ENCODE results near the gene APOA5. TPM values are rescaled to one million over a fixed set of nuclear protein-coding genes. Genes with fewer than 3 reads are reported as not detected.

APOA5 gene
- total and polyA plus RNA-seq, 2 of the 13 experiments (the other 11 are each of a cell fraction or from before 2014, with no cell fraction given) = 44.0 to 49.1 TPM

DNA sequence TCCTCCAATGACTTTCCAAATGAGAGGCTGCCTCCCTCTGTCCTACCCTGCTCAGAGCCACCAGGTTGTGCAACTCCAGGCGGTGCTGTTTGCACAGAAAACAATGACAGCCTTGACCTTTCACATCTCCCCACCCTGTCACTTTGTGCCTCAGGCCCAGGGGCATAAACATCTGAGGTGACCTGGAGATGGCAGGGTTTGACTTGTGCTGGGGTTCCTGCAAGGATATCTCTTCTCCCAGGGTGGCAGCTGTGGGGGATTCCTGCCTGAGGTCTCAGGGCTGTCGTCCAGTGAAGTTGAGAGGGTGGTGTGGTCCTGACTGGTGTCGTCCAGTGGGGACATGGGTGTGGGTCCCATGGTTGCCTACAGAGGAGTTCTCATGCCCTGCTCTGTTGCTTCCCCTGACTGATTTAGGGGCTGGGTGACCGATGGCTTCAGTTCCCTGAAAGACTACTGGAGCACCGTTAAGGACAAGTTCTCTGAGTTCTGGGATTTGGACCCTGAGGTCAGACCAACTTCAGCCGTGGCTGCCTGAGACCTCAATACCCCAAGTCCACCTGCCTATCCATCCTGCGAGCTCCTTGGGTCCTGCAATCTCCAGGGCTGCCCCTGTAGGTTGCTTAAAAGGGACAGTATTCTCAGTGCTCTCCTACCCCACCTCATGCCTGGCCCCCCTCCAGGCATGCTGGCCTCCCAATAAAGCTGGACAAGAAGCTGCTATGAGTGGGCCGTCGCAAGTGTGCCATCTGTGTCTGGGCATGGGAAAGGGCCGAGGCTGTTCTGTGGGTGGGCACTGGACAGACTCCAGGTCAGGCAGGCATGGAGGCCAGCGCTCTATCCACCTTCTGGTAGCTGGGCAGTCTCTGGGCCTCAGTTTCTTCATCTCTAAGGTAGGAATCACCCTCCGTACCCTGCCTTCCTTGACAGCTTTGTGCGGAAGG lies 40.9 kb upstream of the APOA5 start (continued):
- TF ChIP-seq, protein P1, sequence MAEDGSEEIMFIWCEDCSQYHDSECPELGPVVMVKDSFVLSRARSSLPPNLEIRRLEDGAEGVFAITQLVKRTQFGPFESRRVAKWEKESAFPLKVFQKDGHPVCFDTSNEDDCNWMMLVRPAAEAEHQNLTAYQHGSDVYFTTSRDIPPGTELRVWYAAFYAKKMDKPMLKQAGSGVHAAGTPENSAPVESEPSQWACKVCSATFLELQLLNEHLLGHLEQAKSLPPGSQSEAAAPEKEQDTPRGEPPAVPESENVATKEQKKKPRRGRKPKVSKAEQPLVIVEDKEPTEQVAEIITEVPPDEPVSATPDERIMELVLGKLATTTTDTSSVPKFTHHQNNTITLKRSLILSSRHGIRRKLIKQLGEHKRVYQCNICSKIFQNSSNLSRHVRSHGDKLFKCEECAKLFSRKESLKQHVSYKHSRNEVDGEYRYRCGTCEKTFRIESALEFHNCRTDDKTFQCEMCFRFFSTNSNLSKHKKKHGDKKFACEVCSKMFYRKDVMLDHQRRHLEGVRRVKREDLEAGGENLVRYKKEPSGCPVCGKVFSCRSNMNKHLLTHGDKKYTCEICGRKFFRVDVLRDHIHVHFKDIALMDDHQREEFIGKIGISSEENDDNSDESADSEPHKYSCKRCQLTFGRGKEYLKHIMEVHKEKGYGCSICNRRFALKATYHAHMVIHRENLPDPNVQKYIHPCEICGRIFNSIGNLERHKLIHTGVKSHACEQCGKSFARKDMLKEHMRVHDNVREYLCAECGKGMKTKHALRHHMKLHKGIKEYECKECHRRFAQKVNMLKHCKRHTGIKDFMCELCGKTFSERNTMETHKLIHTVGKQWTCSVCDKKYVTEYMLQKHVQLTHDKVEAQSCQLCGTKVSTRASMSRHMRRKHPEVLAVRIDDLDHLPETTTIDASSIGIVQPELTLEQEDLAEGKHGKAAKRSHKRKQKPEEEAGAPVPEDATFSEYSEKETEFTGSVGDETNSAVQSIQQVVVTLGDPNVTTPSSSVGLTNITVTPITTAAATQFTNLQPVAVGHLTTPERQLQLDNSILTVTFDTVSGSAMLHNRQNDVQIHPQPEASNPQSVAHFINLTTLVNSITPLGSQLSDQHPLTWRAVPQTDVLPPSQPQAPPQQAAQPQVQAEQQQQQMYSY (CRISPR knock-in tag; IDR thresholded peaks at IDR 0.05) = no peak
- TF ChIP-seq MED1 (CRISPR knock-in tag; IDR thresholded peaks at IDR 0.05) (peak; percentile 99), GZF1 (CRISPR knock-in tag; IDR thresholded peaks at IDR 0.05) (no peak), KDM5B (CRISPR knock-in tag; IDR thresholded peaks at IDR 0.05; ENCODE audit: borderline replicate concordance) (no peak; the same call in 1 of the 2 replicates), ZNF850 (CRISPR knock-in tag; conservative IDR thresholded peaks at IDR 0.05) (no peak), ZNF180 (CRISPR knock-in tag; IDR thresholded peaks at IDR 0.05; ENCODE audit: borderline replicate concordance, low read depth) (no peak), HOXA3 (CRISPR knock-in tag; IDR thresholded peaks at IDR 0.05) (peak; percentile 92), NR2F1 (CRISPR knock-in tag; IDR thresholded peaks at IDR 0.05) (peak; percentile 99 to 100), MXI1 (IDR thresholded peaks at IDR 0.05; ENCODE audit: borderline replicate concordance, low read depth, low read length) (peak; percentile 67; the same call in 1 of the 3 replicates), ZNF776 (CRISPR knock-in tag; IDR thresholded peaks at IDR 0.05) (no peak), ZNF615 (CRISPR knock-in tag; IDR thresholded peaks at IDR 0.05; ENCODE audit: borderline replicate concordance) (no peak), KMT2B (CRISPR knock-in tag; IDR thresholded peaks at IDR 0.05) (no peak), RFXAP (CRISPR knock-in tag; IDR thresholded peaks at IDR 0.05; ENCODE audit: borderline replicate concordance) (peak; percentile 89; the same call in 1 of the 2 replicates), ZNF30 (CRISPR knock-in tag; IDR thresholded peaks at IDR 0.05) (no peak)
- TF ChIP-seq, protein P2, sequence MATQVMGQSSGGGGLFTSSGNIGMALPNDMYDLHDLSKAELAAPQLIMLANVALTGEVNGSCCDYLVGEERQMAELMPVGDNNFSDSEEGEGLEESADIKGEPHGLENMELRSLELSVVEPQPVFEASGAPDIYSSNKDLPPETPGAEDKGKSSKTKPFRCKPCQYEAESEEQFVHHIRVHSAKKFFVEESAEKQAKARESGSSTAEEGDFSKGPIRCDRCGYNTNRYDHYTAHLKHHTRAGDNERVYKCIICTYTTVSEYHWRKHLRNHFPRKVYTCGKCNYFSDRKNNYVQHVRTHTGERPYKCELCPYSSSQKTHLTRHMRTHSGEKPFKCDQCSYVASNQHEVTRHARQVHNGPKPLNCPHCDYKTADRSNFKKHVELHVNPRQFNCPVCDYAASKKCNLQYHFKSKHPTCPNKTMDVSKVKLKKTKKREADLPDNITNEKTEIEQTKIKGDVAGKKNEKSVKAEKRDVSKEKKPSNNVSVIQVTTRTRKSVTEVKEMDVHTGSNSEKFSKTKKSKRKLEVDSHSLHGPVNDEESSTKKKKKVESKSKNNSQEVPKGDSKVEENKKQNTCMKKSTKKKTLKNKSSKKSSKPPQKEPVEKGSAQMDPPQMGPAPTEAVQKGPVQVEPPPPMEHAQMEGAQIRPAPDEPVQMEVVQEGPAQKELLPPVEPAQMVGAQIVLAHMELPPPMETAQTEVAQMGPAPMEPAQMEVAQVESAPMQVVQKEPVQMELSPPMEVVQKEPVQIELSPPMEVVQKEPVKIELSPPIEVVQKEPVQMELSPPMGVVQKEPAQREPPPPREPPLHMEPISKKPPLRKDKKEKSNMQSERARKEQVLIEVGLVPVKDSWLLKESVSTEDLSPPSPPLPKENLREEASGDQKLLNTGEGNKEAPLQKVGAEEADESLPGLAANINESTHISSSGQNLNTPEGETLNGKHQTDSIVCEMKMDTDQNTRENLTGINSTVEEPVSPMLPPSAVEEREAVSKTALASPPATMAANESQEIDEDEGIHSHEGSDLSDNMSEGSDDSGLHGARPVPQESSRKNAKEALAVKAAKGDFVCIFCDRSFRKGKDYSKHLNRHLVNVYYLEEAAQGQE (IDR thresholded peaks at IDR 0.05; ENCODE audit: borderline replicate concordance in 1 of 2, low read depth in 1 of 2, low read length in 2 of 2) = peak in 1 of 2 experiments; percentile 67; a peak in 2 of 4 replicates
- TF ChIP-seq, protein P3, sequence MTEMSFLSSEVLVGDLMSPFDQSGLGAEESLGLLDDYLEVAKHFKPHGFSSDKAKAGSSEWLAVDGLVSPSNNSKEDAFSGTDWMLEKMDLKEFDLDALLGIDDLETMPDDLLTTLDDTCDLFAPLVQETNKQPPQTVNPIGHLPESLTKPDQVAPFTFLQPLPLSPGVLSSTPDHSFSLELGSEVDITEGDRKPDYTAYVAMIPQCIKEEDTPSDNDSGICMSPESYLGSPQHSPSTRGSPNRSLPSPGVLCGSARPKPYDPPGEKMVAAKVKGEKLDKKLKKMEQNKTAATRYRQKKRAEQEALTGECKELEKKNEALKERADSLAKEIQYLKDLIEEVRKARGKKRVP (CRISPR knock-in tag; IDR thresholded peaks at IDR 0.05) = peak in 1 of 2 experiments; percentile 87; a peak in 1 of 4 replicates
- TF ChIP-seq, protein P4, sequence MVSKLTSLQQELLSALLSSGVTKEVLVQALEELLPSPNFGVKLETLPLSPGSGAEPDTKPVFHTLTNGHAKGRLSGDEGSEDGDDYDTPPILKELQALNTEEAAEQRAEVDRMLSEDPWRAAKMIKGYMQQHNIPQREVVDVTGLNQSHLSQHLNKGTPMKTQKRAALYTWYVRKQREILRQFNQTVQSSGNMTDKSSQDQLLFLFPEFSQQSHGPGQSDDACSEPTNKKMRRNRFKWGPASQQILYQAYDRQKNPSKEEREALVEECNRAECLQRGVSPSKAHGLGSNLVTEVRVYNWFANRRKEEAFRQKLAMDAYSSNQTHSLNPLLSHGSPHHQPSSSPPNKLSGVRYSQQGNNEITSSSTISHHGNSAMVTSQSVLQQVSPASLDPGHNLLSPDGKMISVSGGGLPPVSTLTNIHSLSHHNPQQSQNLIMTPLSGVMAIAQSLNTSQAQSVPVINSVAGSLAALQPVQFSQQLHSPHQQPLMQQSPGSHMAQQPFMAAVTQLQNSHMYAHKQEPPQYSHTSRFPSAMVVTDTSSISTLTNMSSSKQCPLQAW (CRISPR knock-in tag; IDR thresholded peaks at IDR 0.05) = peak; percentile 73

Data from HepG2 (cell line).